LNCaP clone FGC (cell line): ENCODE results near the gene HSD17B8.
A peak's percentile ranks its signal among the peaks of the same experiment; 100 is the strongest.

Source experiments
- DNase-seq: peaks from one replicate; pipeline ENCODE4 v3.0.0-alpha.2; 2011; ENCODE audit warnings: low read depth
- H3K4me3 ChIP-seq: 2 replicates; pipeline ENCODE4 v1.5.1; 2011; ENCODE audit warnings: mild to moderate bottlenecking, low read depth, low read length, control low read depth
- CTCF ChIP-seq: IDR thresholded peaks from 2 replicates; pipeline ENCODE4 v1.5.1; 2012; ENCODE audit warnings: mild to moderate bottlenecking; ENCODE audit not compliant: control insufficient read depth, insufficient read depth; ENCODE audit errors: extremely low read depth

HSD17B8 gene

GRCh38 chr6:33192105-33192646 lies 12.3 kb upstream of the HSD17B8 start, which contains the start of gene COL11A2:
TSS of gene COL11A2 (minus strand) at chr6:33192467. CDS start at chr6:33192240, 227 bp downstream.
- H3K4me3 ChIP-seq: no peak within 1 kb of the TSS
- no peak for DNase-seq

GRCh38 chr6:33192671-33193602 lies 11.5 kb upstream of the HSD17B8 start:
- DNase-seq: no peak
- no peak overlapping the region for H3K4me3 ChIP-seq
- no peak for TF ChIP-seq CTCF

More at GRCh38 chr6:33192105-33192646, 12.3 kb upstream of the HSD17B8 start, which contains the start of gene COL11A2:
- no peak for TF ChIP-seq CTCF

- no peak overlapping the region for H3K4me3 ChIP-seq
- DNase-seq: no peak
- no peak for TF ChIP-seq CTCF
Observed at GRCh38 chr6:33193619-33194018, 10.8 kb upstream of the HSD17B8 start.

GRCh38 chr6:33194431-33194979 lies 9.9 kb upstream of the HSD17B8 start:
- no peak for DNase-seq
- no peak overlapping the region for H3K4me3 ChIP-seq
- no peak for TF ChIP-seq CTCF

GRCh38 chr6:33195304-33196165 lies 8.9 kb upstream of the HSD17B8 start:
- no peak overlapping the region for H3K4me3 ChIP-seq
- TF ChIP-seq CTCF: no peak
- DNase-seq: no peak

- TF ChIP-seq CTCF: peak; percentile 68
- no peak overlapping the region for H3K4me3 ChIP-seq
- DNase-seq: no peak
Observed at GRCh38 chr6:33197431-33198048, 6.9 kb upstream of the HSD17B8 start.
